ENCODE data around the gene FERMT2. TPM values are rescaled to one million over a fixed set of nuclear protein-coding genes. Genes with fewer than 3 reads are reported as not detected.

The FERMT2 gene
- total and polyA plus RNA-seq, 2 donors (not counting 1 experiment from before 2014, with no cell fraction given), result 0.05 TPM; not detected in 1

GRCh38 chr14:52950410-52950897 is 396 bp downstream of the FERMT2 start:
- intact Hi-C loops (cut with micrococcal nuclease), result loop anchor here (10.0 kb wide), 1 partner anchor 204 kb away; the partner anchor contains the start of gene DDHD1
- Mint-ChIP-seq H3K27me3 (peaks cover 51% of the 10 kb centered on the region), H3K4me3 (peak overlapping the region; percentile 94), H3K27ac (no peak overlapping the region), H3K9me3 (ENCODE audit: insufficient read depth) (no peaks in the 10 kb centered on the region), H3K4me1 (peaks cover 20% of the 10 kb centered on the region)
- Histone ChIP-seq H3K27ac (ENCODE audit: low read length in 2 of 2) (no peak overlapping the region), H3K36me3 (replicated peaks in 1 of 2; ENCODE audit: control extremely low read depth in 1 of 2, control insufficient read depth in 1 of 2, extremely low read depth in 1 of 2, insufficient read depth in 2 of 2, low read length in 1 of 2) (no peaks in the 10 kb centered on the region), H3K4me3 (ENCODE audit: control extremely low read depth in 1 of 5, extremely low read depth in 1 of 5, insufficient read depth in 1 of 5, low read depth in 2 of 5, low read length in 4 of 5) (peak overlapping the region; percentile 32 to 64 (median 57)), H3K79me2 (ENCODE audit: control insufficient read depth, insufficient read depth, low read length) (no peaks in the 10 kb centered on the region), H3K9ac (ENCODE audit: low read length) (peak overlapping the region; percentile 63), H3K9me3 (ENCODE audit: control extremely low read depth in 1 of 3, control insufficient read depth in 2 of 3, insufficient read depth in 1 of 3, low read length in 2 of 3) (peaks cover 0 to 5% (median 0%) of the 10 kb centered on the region in 3 donors), H4K20me1 (ENCODE audit: control insufficient read depth, insufficient read depth, low read length, poor library complexity, severe bottlenecking) (no peaks in the 10 kb centered on the region), H2AFZ (ENCODE audit: insufficient read depth, low read depth, low read length, poor library complexity, severe bottlenecking) (peak overlapping the region; percentile 66), H3K4me1 (ENCODE audit: control insufficient read depth in 2 of 2, insufficient read depth in 2 of 2, low read length in 2 of 2) (peaks cover 24 to 27% of the 10 kb centered on the region in 2 donors), H3K27me3 (replicated peaks in 1 of 4; ENCODE audit: control extremely low read depth in 1 of 4, control insufficient read depth in 3 of 4, insufficient read depth in 4 of 4, low read length in 3 of 4) (peaks cover 6 to 48% (median 32%) of the 10 kb centered on the region in 4 experiments), H3K4me2 (replicated peaks; ENCODE audit: low read depth, low read length, poor library complexity, severe bottlenecking) (peak overlapping the region; percentile 85)
- peak; percentile 50 for ATAC-seq (ENCODE audit: low read depth)
- under 1% methylated on average over 56 of the region's 56 CpGs for WGBS (ENCODE audit: insufficient coverage)
- DNase-seq, result no peak
- TF ChIP-seq CTCF (IDR thresholded peaks at IDR 0.05), result no peak
- TF ChIP-seq EZH2 (IDR thresholded peaks at IDR 0.05; ENCODE audit: borderline replicate concordance, insufficient read depth, low read depth, low read length, poor library complexity, severe bottlenecking), result peak; percentile 60
- CTCF ChIA-PET, result no interaction called here
- POLR2A ChIA-PET, result no interaction called here

- peaks cover 52% of the 10 kb centered on the region for H3K27me3 Mint-ChIP-seq
- TF ChIP-seq CTCF (IDR thresholded peaks at IDR 0.05) (no peak), EZH2 (IDR thresholded peaks at IDR 0.05; ENCODE audit: borderline replicate concordance, insufficient read depth, low read depth, low read length, poor library complexity, severe bottlenecking) (no peak)
Observed at GRCh38 chr14:52949711-52950409, 990 bp downstream of the FERMT2 start.

More at GRCh38 chr14:52949711-52950409, 990 bp downstream of the FERMT2 start:
- 5% methylated on average over 12 of the region's 24 CpGs for WGBS (ENCODE audit: insufficient coverage)
- POLR2A ChIA-PET, result no interaction called here
- H3K27ac ChIP-seq (ENCODE audit: low read length in 2 of 2), result no peak overlapping the region
- peak overlapping the region; percentile 94 for H3K4me3 Mint-ChIP-seq
- H3K27me3 ChIP-seq (replicated peaks in 1 of 4; ENCODE audit: control extremely low read depth in 1 of 4, control insufficient read depth in 3 of 4, insufficient read depth in 4 of 4, low read length in 3 of 4), result peaks cover 6 to 48% (median 32%) of the 10 kb centered on the region in 4 experiments
- peak overlapping the region; percentile 63 for H3K9ac ChIP-seq (ENCODE audit: low read length)
- no peaks in the 10 kb centered on the region for H3K79me2 ChIP-seq (ENCODE audit: control insufficient read depth, insufficient read depth, low read length)
- peaks cover 20% of the 10 kb centered on the region for H3K4me1 Mint-ChIP-seq
- intact Hi-C loops (cut with micrococcal nuclease), result loop anchor here (10.0 kb wide), 1 partner anchor 205 kb away; the partner anchor contains the start of gene DDHD1
- peak overlapping the region; percentile 32 to 64 (median 57) for H3K4me3 ChIP-seq (ENCODE audit: control extremely low read depth in 1 of 5, extremely low read depth in 1 of 5, insufficient read depth in 1 of 5, low read depth in 2 of 5, low read length in 4 of 5)
- no peaks in the 10 kb centered on the region for H3K36me3 ChIP-seq (replicated peaks in 1 of 2; ENCODE audit: control extremely low read depth in 1 of 2, control insufficient read depth in 1 of 2, extremely low read depth in 1 of 2, insufficient read depth in 2 of 2, low read length in 1 of 2)
- CTCF ChIA-PET, result no interaction called here
- peak overlapping the region; percentile 66 for H2AFZ ChIP-seq (ENCODE audit: insufficient read depth, low read depth, low read length, poor library complexity, severe bottlenecking)
- ATAC-seq (ENCODE audit: low read depth), result peak; percentile 13
- H3K9me3 ChIP-seq (ENCODE audit: control extremely low read depth in 1 of 3, control insufficient read depth in 2 of 3, insufficient read depth in 1 of 3, low read length in 2 of 3), result peaks cover 0 to 5% (median 0%) of the 10 kb centered on the region in 3 donors
- no peaks in the 10 kb centered on the region for H4K20me1 ChIP-seq (ENCODE audit: control insufficient read depth, insufficient read depth, low read length, poor library complexity, severe bottlenecking)
- DNase-seq, result peak; percentile 52
- no peaks in the 10 kb centered on the region for H3K9me3 Mint-ChIP-seq (ENCODE audit: insufficient read depth)
- no peak overlapping the region for H3K27ac Mint-ChIP-seq
- peaks cover 24 to 27% of the 10 kb centered on the region in 2 donors for H3K4me1 ChIP-seq (ENCODE audit: control insufficient read depth in 2 of 2, insufficient read depth in 2 of 2, low read length in 2 of 2)
- peak overlapping the region; percentile 85 for H3K4me2 ChIP-seq (replicated peaks; ENCODE audit: low read depth, low read length, poor library complexity, severe bottlenecking)

Data from B cell (primary cell).